Renal cortex interstitium (tissue), 15 donors: ENCODE measurements around the gene EFCAB6. TPM values are rescaled to one million over a fixed set of nuclear protein-coding genes. Genes with fewer than 3 reads are reported as not detected.

ENCODE experiments used
- DNase-seq, 11 donors: peaks; one replicate each; pipeline ENCODE4 v3.0.0-alpha.2; 2013; ENCODE audit warnings: low read depth in 9 of 11, low spot score in 4 of 11; ENCODE audit errors: extremely low read depth in 1 of 11
- long read RNA-seq, 16 experiments: transcript quantifications; one replicate each; lab custom pipeline, GENCODE V29; 2026
- polyA plus RNA-seq, 3 donors: library from polyadenylated mRNA; unstranded; fragments of 120-200 nt; gene quantifications; one replicate each; pipeline ENCODE4 v1.2.1, GENCODE V29; 2013; ENCODE audit not compliant: insufficient read length in 3 of 3

Gene EFCAB6
- 1 to 10 TPM; 4.5 to 5.7 (median 5.3) TPM for polyA plus RNA-seq
- long read RNA-seq, donor 1 = 0 reads
- long read RNA-seq, donor 2 = 0 reads
- long read RNA-seq, donor 3 = 0 reads
- long read RNA-seq, donor 4 = 0 reads
- long read RNA-seq, donor 5 = 0 reads
- long read RNA-seq, donor 6 = 0 reads
- long read RNA-seq, donor 7 = 0 reads
- long read RNA-seq, donor 8 = 0 reads
- long read RNA-seq, donor 9 = 0 reads
- long read RNA-seq, donor 10 = 0 reads
- long read RNA-seq, donor 11 = 0 reads
- long read RNA-seq, donor 12 = 0 reads
- long read RNA-seq, donor 13 = 0 reads
- long read RNA-seq, donor 14 = 0 reads
- long read RNA-seq, donor 15 = 0 reads
- long read RNA-seq, donor 16, partial matches to known transcripts = 211 of 212 reads
- long read RNA-seq, donor 16, other reads (novel, unspliced or antisense) = 0 of 212 reads

GRCh38 chr22:43812149-43812842 is at the start of gene EFCAB6:
EFCAB6 (minus strand) TSS chr22:43812305; CDS start chr22:43782318, 29,987 bp downstream.
- peak; percentile 88 to 97 (median 95) for DNase-seq

- DNase-seq = no peak
Measured at GRCh38 chr22:43861529-43861928, 49.4 kb upstream of the EFCAB6 start.

- no peak for DNase-seq
Measured at GRCh38 chr22:43860831-43861230, 48.7 kb upstream of the EFCAB6 start.

DNA sequence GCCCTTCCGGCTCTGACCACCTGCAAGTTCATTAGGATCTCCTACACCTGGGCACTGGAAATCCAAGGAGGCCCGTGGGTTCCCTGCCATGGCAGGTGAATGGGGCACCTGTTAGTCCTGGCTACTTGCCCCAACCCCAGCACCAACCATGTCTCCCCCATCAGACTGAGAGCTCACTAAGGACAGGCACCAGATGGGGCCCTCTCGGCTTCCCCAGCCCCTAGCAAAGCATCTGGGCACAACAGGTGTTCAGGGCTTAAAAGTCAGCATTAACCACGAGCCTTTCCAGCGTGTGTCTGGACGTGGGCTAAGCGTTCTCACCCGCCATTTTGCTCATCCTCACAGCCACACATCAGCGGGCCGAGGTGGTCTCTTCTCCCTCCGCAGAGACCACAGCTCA is 48.0 kb upstream of the EFCAB6 start:
- DNase-seq = no peak

GRCh38 chr22:43859621-43860020 is 47.5 kb upstream of the EFCAB6 start:
- no peak for DNase-seq

DNA sequence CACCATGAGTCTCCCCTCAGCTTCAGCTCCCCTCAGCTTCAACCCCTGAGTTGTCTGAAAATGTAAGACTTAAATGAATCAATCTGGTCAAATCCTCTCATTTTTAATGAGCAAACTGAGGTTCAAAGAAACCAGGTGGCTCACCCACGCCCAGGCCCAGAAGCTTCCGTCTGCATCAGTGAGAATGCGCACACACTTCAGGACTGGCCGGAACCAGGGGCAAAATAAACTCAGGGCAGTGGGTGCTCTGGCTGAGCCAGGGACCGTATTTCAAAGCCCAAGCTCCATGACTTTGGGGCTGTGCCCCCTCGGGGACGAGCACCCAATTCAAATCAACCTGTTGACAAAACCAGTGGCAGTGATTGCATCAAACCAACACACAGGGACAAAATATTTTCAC is 47.1 kb upstream of the EFCAB6 start:
- DNase-seq = no peak

DNA sequence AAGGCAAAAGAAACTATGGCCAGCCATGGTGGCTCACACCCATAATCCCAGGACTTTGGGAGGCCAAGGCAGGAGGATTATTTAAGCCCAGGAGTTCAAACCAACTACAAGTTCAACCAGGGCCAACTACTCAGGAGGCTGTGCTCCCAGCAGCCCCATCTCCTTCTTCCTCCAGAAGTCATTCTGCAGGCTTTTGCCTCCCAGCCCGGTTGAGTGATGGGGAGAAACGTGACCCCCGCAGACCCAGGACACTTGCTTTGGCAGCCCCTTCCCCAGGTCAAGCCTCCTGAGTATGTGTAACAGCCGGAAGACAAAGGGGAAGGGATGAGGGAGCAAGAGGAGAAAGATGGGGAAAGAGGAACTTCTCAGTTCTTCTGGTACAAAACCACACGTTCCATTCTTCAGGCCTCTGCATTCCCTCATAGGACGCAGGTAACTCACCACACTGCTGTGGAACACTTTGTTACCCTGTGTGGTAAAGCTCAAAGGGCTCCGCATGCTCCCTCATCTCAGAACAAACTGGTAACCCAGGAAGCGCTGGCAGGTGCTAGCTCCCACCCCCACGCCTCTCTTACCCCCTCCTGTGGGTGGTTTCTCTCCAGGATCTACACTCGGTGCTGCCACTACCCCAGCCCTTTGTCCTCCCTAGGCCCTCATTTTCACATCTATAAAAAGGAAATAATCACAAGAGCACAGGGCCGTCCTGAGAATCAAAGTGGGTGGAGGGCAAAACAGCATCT is 46.2 kb upstream of the EFCAB6 start:
- DNase-seq = no peak

DNA sequence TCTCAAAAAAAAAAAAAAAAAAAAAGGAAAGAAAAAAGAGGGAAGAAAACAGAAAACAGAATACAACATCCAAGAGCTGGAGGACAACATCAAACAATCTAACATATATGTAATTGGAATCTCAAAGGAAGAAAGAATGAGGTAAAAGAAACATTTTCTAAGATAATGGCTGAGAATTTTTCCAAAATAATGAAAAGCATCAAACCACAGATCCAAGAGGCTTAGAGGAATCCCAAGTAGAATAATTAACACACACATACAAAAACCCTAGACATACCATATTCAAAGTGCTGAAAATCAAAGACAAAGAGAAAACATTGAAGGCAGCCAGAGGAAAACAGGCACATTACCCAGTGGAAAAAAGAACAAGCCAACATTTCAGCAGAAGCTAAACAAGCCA is 45.3 kb upstream of the EFCAB6 start:
- no peak for DNase-seq

GRCh38 chr22:43855431-43855830 is 43.3 kb upstream of the EFCAB6 start:
- DNase-seq = no peak

DNA sequence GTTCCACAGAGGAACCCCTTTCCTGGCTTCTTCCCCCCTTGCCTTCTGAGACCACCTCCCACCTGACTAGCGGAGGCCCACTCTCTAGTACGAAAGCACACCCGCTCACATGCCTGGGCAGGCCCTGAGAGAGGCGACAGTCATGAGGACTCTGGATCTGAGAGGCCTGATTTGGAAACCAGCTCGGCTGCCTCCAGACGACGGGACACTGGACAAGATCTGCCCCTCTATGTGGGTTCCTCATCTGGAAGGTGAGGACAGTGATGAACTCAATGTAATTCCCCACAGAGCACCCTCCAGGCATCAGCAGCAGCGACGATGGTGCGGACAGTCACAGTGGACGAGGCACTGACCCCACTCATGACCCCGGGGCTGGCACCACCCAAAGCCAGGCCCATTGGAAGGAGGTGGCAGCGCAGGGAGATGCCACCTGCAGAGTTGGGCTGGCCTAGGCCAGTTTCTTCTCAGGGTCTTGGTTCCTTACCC is 42.7 kb upstream of the EFCAB6 start:
- DNase-seq = no peak

GRCh38 chr22:43854121-43854785 is 42.1 kb upstream of the EFCAB6 start:
- DNase-seq = no peak

DNA sequence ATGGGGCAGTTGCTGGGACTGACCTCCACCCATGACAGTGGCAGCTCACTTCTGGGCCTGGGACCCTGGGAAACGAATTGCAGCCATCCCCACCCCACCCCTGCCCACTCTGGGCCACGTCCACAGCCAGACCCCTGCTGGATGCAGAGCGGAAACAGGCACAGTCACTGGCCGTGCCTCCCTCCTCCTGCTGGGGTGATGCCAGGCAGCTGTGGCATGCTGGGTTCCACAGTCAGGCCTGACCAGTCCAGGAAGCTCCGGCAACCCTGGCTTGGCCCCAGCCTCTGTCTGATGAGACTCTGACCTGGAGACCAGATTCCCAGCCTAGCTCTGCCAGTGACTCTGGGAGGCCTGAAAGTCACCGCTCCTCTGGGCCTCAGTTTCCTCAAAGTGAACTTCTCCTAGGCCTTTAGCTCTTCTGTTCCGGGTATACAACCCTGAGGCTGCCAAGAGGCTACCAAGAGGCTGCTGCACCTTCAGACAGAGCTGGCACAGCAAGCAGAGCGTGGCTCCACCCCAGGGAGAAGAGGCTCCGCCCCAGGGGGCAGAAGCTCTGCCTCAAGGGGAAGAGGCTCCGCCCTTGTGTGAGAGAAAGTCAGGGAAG is 41.3 kb upstream of the EFCAB6 start:
- no peak for DNase-seq

DNA sequence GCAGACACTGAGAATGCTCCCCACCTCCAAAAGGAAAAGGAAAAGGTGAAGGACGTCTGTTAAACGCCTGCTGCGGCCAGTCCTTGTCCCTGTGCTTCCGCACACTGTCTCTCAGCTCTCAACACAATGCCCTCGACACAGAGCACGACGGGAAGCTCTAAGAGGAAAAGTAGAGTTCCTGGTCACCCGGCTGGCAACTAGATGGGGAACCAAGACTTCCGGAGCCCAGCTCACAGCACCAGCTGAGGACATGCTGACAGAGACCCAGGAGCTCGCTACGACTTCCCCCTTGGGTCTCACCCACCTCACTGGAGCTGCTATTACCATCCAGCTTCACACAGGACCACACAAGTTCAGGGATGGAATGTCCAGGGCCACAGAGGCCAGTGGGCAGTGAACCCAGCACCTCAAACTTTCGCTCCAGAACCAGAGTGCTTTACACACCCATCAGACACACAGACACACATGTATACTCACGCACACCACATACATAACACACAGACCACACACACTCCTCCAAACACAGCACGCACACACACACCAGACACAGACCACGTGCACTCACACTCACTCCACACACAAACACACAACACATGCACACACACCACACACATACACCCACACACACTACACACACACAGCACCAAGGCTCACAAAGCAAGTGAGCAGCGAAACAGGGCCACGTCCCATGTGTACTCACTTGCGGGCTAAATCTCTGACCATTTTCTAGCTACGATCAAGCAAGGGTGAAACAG is 40.6 kb upstream of the EFCAB6 start:
- DNase-seq = no peak

GRCh38 chr22:43851979-43852307 is 39.8 kb upstream of the EFCAB6 start:
- DNase-seq = no peak

GRCh38 chr22:43851058-43851978 is 39.2 kb upstream of the EFCAB6 start:
- no peak for DNase-seq

- no peak for DNase-seq
Measured at GRCh38 chr22:43850529-43850928, 38.4 kb upstream of the EFCAB6 start.

- DNase-seq = no peak
Measured at GRCh38 chr22:43849731-43850130, 37.6 kb upstream of the EFCAB6 start.
